SK-N-DZ (cell line): ENCODE results near the gene INSYN2B. TPM values are rescaled to one million over a fixed set of nuclear protein-coding genes. Genes with fewer than 3 reads are reported as not detected.

ENCODE experiments used
- DNase-seq: peaks from one replicate; pipeline ENCODE4 v3.0.0-alpha.2; 2015; ENCODE audit warnings: low spot score
- polyA plus RNA-seq, 2 experiments: library from polyadenylated mRNA; depleted of rRNA; stranded (reverse); fragments of >200 nt; gene quantifications; 2 replicates each; pipeline ENCODE4 v1.2.3, GENCODE V29; 2014

The INSYN2B gene
- not detected in 2 replicates for polyA plus RNA-seq (2014; cell fraction: cytosol; rRNA removed)
- 0.09 and 0.41 TPM in 2 replicates for polyA plus RNA-seq (2014; cell fraction: nucleus; rRNA removed)

DNA sequence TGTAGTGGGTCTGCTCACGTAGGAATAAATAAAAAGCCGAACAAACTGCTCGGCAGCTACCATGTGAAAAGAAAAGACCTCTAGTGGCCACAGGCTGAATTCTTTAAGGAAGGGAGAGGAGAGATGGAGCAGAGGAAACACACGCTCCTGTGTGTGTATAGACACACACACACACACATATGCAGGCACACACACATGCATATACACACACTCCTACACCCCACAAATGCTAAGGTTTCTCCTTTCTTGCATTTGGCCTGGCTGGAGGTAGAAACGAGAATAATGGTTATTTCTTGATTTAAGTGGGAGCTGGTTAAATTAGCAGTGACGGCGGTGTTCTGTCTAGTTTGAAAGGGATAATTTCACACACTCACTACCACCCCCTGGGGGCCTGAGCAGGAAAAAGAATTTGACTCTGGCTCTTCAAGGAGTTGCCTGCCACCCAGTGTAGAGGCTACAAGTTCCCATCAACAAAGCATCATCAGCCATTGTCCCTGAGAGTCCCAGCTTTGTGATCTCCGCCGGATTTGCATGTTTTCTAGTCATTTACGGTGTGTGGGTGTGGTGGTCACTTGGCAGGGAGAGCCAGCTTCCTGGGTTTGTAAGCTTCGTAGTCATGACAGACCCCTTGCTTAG, at the start of gene INSYN2B:
TSS of gene INSYN2B (minus strand) at position 78 of the 636 bp plus-strand sequence. CDS start 96,597 bp downstream, outside the sequence.
- peak; percentile 87 for DNase-seq

DNA sequence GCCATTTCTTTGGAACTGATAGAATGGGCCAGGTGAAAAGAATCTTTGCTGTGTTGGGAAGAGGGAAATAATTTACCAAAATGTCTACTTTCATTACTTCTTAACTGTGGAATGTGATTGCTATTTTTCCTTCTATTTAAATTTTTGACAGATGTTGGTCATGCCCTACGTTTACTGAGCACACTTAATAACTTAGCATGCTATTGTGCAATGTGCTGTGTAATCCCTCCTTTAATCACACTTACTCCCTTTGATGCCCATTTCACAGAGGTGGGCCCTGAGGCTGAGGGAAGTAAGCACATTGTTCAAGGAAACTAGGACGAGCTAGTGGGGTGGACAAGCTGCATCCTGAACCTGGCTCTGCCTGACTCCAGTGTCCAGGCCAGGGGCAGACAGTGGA, 47.8 kb upstream of the INSYN2B start:
- DNase-seq, result no peak

DNA sequence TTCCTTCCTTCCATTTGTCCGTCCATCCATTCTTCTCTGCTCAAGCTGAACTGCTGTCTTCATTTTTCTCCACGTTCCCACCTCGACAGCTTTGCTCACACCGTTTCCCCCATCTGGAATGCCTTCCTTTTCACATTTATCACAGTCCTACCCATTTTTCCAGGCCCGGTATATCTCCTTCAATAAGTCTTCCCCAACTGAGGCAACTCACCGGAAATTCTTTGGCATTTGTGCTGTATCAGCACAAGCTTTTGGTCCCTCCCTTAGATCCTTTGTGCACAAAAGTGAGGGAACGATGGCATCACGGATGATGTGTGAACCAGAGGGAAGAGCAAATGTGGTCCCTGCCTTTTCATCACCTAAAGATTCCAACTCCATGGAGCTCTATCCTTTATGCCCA, 45.6 kb upstream of the INSYN2B start:
- no peak for DNase-seq

DNA sequence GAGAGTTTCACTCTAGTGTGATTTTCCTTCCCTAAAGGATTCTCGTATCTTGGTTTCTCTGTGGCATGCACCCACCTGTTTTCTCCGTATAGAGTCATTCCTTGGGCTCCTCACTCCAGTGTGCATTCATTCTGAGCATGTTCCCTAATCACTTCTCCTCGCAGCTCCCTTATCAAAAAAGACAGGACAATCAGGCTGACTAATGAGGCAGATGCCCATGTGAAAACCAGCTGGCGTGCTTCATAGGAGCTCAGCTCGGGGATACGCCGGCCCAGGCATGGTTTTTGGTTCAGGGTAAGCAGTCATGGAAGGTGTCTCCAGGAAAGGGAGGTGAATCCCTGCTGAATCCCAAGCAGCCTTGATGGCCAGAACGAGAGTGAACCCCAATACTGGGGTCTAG, 41.2 kb upstream of the INSYN2B start:
- peak; percentile 24 for DNase-seq

DNA sequence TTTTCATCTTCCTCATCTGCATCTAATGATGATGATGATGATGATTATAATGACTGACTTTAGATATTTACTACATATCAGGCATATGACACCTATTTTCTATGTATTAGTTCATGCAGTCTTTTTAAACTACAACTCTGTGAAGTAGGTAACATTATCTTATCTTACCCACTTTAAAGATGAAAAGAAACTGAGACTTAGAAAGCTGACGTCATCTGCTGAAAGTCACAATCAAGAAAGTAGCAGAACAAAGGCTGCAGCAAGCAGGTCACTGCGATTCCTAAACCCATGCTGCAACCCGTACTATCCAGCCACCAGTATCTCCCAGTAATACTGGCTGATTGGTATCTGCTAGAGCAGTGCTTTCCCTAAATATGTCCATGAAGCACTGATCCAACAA, 40.1 kb upstream of the INSYN2B start:
- DNase-seq, result no peak

DNA sequence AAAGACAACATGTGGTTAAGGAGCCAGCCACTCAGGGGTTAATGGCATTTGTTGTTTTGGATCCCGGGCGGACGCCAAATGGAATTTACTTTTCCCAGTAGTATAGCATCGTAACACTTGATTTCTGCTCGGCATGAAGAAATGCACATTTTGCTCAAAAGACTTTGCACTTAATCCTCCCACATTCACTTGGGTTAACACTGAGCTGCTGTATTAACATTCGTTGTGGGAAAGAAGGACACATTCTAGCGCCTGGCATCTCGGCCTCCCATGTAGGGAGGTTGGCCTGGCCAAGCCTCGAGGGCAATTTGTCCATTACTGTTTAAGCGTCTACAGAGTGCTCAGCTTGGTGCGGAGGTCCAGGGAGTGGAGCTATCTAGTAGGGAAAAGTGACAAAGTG, 32.3 kb upstream of the INSYN2B start:
- DNase-seq, result no peak

DNA sequence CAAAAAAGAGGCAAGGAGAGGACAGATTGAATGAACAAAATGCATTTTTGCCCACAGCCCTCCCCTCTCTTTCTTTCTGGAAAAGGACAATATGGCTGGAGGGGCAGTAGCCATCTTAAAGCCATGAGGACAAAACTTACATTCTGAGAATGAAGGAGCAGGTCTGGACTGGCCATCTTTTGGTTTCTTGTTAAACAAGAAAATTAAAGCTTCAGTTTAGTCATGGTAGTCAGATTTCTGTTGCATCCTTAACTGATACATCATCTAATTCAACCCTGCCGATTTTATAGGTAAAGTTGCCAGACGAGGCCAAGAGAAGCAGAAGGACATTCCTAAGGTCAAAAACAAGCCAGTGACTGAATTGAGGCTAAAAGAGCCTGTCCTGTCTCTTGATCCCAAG, 31.5 kb upstream of the INSYN2B start:
- no peak for DNase-seq

DNA sequence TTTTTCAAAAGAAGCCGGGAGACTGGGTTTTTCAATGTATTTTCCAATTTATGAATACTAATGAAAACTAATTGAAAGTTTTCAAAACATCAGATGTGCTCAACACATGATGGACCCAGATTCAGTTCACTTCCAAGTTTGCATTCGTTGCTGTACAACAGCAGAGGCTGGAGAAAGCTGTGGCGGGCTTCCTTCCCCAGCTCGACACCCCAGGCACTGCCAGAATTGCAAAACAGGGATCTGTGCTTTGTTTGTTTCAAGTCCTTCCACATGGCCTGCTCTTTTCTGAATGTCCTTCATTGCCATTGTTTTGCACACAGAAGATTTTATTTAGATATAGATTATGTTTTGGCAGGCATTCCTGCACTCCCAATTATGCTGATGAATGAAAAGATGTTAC, 30.3 kb upstream of the INSYN2B start:
- DNase-seq, result no peak

DNA sequence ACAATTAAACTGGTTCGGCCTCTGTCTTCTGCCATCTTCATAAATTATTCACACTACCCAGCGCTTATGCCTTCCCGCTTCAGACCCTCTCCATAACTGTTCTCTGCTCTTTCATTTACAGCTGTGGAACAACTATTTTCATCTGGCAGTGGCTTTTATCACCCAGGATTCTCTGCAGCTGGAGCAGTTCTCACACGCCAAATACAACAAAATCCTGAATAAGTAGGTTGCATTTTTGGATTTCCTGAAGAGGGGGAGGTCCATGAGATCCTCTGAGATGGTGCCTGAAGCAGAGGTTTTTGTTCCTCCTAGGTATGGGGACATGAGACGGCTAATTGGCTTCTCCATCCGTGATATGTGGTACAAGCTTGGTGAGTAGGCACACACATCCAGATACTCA, 28.1 kb upstream of the INSYN2B start:
- DNase-seq, result no peak

DNA sequence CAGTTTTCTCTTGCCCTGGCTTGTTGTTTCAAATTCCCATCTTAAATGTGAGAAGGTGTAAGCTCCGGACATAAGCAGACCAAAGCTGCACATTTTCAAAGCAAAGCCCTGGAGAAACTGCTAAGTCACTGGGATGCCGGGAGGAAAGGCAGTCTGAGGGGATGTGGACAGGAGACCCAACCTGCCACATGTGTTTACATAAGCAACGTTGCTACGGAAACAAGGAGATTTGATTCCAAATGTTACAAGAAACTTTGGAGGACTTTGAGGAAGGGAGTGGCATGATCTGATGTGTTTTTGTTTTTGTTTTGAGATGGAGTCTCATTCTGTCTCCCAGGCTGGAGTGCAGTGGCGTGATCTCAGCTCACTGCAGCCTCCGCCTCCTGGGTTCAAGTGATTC, 25.7 kb upstream of the INSYN2B start:
- DNase-seq, result no peak

DNA sequence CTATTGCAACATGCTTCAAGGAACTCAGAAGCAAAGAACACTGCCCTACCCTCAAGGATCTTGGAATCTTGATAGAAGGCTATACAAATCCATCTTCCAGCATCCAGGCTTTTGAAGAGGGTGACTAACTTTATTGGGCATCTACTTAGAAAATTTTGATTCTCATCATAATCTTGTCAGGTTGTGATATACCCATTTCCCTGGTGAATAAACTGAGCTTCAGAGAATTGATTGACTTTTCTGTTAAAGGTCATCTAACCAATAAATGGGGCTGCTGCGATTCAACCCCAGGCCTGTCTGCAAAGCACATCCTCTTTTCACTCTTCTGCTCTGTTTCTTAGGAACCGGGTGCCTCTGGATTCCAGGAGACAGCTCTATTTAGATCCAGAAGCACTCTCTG, 19.9 kb upstream of the INSYN2B start:
- DNase-seq, result no peak

DNA sequence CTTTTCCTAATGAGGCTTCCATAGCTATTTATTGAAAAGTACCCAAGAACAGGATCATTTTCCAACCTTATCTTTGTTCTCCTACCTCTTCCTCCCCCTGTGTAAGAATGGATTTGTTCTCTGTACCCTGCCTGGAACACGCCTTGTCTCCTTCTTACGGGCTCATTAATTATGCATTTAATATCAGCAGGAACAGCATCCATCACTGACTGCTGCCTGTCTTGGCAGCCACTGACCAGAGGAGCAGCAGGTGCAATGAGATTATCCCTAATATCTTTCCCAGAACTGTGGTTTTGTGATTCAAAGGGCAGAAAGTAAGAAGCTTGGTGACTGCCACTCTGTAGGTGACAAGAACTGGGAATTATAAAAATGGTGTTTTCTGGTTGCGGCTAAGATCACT, 19.3 kb upstream of the INSYN2B start:
- no peak for DNase-seq

DNA sequence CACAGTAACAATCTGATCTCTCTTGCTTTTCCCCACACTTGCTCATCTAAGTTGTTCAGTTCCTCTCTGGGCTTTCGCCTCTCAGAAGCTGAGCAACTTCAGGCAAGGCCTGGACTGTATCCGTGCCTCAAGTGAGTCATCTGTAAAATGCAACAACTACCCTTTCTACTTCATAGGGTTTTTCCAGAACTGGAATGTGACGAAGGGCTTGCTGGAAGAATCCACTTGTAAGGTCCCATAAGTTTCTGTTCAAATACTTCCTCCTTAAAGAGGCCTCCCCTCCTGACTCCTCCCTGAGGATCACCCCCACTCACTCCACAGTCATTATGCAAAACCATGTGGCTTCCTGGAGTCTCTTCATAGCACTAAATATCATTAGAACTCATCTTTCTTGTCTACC, 17.5 kb upstream of the INSYN2B start:
- DNase-seq, result no peak

DNA sequence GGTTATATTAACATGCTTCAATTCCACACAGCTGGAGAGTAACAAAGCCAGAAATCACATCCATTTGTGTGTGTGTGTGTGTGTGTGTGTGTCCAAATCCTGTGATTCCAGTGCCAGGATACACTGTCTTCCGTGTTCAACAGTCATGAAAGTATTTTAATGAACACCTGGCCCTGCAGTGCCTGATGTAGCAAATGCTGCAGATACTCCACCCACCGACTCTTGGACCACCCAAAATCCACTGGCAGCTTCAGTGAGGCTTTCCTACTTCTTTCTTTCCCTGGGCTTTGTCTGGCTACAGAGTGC, 13.1 kb upstream of the INSYN2B start:
- no peak for DNase-seq

DNA sequence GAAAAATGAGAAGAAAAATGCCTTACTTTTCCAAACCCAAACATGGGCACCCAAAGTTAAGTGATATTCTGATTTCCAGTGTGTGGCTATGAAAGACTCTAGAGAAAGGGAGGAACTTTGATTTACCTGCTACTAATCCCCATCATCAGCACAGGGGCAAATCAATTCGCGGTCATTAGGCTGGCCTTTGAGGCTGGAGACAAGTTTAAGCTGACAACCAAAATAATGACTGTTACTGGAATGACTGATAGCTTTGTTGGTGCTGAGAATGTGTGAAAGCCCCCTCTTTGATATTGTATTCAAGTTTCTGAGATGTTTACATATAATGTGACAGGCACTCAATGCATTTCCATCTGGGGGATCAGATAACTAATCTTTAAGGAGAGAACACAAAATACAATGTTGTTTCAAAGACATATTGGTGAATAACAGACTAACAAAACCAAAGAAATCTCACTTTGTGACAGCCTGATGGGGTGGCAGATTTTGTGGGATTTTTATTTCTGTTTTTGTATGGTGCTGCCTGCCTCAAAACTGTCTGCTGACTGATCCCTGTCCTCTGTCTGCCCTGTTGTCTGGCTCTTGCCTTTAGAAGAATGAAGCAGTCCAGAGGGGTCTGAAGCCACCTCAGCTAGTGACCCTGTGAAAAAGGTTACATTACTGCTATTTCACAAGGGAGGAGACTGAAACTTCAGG, 12.6 kb upstream of the INSYN2B start:
- DNase-seq, result no peak

DNA sequence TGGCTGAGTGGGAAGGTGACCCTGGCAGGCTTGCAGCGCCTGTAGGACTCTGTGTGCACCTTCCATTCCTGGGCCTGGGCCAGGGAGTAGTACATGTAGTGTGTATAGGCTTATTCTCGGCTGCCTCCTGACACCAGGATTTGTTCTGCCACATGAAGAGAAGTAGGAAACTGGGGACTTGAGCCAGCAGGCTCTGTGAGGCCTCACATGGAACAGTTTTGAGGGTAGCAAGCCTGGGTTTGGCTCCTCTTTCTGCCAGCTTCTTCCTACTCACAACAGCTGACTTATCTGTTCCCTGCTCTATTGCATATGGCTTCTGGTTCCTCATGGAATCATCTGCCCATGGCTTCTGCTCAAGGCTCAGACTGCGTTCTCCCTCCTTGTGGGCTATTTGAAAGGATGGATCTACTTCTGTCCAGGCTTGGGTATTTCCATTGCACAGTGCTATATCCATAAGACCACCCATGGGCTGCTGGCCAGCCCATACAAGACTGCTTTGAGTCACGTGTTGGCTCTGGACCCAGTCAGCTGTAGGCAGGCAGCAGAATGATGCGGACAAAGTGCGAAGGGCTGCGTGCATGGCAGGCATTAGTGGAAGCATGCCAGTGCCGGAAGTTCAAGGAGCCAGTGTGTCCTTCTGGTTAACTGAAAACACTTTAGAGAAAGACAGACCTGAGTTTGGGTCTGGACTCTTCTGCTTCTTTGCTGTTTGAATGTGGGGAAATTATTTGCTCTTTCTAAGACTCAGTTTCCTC, 11.0 kb upstream of the INSYN2B start:
- DNase-seq, result no peak

DNA sequence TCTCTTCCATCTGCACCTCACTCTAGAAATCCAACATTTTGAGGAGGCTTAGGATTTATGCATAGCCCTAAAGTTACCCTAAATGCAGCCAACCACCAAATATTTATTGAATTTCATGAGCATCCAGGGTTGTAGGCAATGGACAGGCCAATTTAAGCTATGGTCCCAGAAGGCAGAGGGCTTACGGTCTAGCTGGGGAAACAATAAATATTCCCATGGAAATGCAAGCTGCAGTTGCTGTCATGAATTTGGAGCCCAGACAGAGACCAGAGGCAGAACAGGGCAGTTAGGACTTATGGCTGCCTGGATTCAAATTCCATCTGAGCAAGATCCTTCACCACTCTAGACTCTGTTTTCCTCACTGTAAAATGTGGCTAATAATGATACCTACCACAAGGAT, 9.1 kb upstream of the INSYN2B start:
- no peak for DNase-seq

DNA sequence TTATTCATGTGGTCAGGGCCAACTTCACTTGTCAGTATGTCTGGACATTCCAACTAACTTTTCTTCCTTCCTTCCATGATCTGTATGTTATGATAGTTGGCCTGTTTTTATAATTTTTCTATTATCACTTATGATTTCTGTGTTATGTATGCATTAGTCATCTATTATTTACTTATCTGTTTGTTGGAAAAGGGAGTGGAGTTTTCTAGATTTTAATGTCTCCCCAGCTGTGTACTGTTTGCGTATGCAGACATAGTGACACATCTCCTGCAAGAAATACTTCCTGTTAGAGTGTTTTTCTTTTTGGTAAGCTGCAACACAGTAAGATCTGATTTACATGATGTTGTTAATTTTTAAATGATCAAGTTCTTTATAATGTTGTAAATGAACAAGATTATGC, 8.7 kb upstream of the INSYN2B start:
- no peak for DNase-seq

DNA sequence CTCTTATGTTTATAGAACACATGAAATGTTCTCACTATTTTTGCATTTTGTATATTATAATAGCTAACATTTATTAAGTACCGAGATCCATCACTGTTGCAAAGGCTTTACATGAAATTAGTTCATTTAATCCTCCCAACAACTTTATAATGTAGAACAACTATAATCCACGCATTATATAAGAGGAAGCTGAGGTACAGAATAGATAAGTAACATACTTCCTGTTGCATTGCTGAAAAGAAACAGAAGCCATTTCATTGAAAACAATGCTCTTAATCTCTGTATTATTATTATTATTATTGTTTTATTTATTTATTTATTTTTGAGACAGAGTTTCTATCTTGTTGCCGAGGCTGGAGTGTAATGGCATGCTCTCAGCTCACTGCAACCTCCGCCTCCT, 7.9 kb upstream of the INSYN2B start:
- DNase-seq, result no peak

DNA sequence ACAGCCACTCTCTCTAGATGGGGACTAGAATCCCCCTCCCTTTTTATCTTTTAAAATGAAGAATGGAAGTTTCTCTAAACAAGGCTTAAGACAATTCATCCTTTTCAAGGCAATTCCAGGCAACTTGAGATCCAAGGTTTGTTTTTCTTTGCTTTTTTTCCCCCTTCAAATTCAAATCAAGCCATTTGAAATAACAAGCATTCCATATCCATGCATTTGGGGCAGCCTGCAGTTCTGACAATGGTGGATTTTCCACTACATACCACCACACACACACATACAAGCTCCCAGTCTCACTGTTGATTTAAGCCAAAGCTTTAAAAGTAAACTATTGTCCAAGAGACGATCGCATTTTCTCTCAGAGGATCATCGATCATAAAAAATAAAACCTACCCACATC, 424 bp downstream of the INSYN2B start:
- no peak for DNase-seq

DNA sequence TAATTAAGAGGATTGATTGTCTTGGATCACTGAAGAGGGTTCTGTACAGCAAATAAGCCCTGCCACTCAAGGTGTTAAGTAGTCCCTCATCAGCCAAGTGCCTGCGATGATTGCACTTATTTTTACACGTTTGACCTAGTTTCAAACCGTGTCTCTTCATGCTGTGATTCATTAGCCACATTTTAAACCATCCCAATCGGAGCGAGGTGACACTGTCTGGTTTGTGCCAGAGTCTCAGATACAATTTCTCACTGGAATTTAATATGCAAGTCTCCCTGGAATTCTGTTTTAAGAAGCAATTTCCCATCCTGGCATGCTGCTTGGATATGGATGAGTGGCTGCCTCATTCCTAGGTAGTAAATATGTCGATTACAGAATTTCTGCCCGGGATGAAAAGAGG, 1.6 kb downstream of the INSYN2B start:
- no peak for DNase-seq

DNA sequence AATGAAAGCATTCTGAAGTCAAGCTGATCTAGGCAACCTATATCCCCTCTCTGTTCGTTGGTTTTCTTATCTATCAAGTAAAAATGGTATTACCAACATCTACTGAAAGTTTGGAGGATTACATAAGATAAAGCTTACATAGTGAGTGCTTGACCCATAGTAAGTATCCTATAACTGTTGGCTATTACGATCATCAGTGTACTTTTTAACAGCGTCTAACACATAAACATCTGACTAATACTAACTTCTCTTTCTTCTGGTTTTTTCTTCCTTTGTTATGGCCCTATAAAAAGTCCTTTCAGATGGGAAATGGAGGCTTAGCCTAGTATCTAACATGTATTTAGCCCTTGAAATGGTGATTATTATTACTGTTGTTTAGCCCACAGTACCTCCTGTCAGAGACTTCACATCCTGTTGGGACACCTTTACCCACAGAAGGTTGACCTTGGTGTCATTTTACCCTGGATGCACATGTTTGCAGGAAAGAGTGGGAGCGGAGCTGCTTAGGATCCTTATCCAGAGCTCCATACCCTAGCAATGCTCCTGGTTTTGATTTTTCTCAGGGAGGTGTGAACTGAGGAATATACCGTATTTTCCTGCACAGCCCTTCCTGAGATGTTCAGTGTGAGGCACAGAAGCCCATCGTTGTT, 6.0 kb downstream of the INSYN2B start:
- no peak for DNase-seq
